Type B pancreatic cell (in vitro differentiated cells): ENCODE data around the gene USP10. TPM values are rescaled to one million over a fixed set of nuclear protein-coding genes. Genes with fewer than 3 reads are reported as not detected.

ENCODE experiments used
- DNase-seq: peaks from one replicate; pipeline ENCODE4 v3.0.0; 2021; ENCODE audit warnings: mixed read lengths; ENCODE audit not compliant: unreplicated experiment; ENCODE audit errors: extremely low spot score
- H3K27ac Mint-ChIP-seq: 2 replicates; pipeline ENCODE4 v1.8.0; 2021; ENCODE audit warnings: mild to moderate bottlenecking, mixed read lengths
- H3K27me3 Mint-ChIP-seq: 2 replicates; pipeline ENCODE4 v1.8.0; 2021; ENCODE audit warnings: mixed read lengths
- H3K36me3 Mint-ChIP-seq: 2 replicates; pipeline ENCODE4 v1.8.0; 2021; ENCODE audit warnings: mixed read lengths
- H3K4me1 Mint-ChIP-seq: one replicate; pipeline ENCODE4 v1.8.0; 2021; ENCODE audit warnings: mixed read lengths; ENCODE audit not compliant: unreplicated experiment
- H3K4me3 Mint-ChIP-seq: 2 replicates; pipeline ENCODE4 v1.8.0; 2021; ENCODE audit warnings: mild to moderate bottlenecking, mixed read lengths
- H3K9me3 Mint-ChIP-seq: 2 replicates; pipeline ENCODE4 v1.8.0; 2021; ENCODE audit warnings: mixed read lengths
- CTCF ChIP-seq: fragments of 200-600 bp; sonication (generic); conservative IDR thresholded peaks from 2 replicates; pipeline ENCODE4 v1.5.0; 2021; ENCODE audit warnings: antibody characterized with exemption, mild to moderate bottlenecking
- total RNA-seq: library from RNA; stranded (reverse); gene quantifications from 2 replicates; pipeline ENCODE4 v1.2.1, GENCODE V29; 2021; ENCODE audit warnings: low replicate concordance

The USP10 gene
- total RNA-seq, 1 donor from 2014 or later = 110 TPM

GRCh38 chr16:84706856-84707255 lies 7.1 kb downstream of the USP10 start:
- Mint-ChIP-seq H3K4me1 (peaks cover 58% of the 10 kb centered on the region), H3K9me3 (no peaks in the 10 kb centered on the region)
- no peak for TF ChIP-seq CTCF

DNA sequence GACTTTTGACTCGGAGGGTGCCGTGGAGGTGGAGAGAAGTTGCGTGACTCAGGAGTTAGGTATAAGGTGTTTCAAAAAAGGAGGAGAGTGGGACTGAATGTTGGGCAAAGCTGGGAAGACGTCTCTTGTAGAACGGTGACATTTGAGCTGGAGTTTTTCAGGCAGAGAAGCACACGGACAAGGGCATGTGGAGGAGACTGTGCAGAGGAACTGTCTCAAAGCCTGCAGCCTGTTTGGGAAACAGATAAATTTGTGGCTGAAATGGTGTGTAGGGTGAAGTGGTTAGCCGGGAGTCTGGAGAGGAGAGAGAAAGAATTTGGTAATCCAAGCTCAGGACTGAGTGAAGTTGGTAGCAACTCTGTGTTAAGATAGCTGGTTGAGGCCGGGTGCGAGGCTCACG lies 9.8 kb downstream of the USP10 start:
- no peaks in the 10 kb centered on the region for H3K9me3 Mint-ChIP-seq
- TF ChIP-seq CTCF = no peak
- no peak overlapping the region for H3K4me3 Mint-ChIP-seq
- H3K36me3 Mint-ChIP-seq = peaks cover 11% of the 10 kb centered on the region
- no peak overlapping the region for H3K27ac Mint-ChIP-seq
- H3K27me3 Mint-ChIP-seq = no peaks in the 10 kb centered on the region
- peaks cover 60% of the 10 kb centered on the region for H3K4me1 Mint-ChIP-seq
- DNase-seq = no peak

More at GRCh38 chr16:84706856-84707255, 7.1 kb downstream of the USP10 start:
- no peak for DNase-seq
- Mint-ChIP-seq H3K36me3 (peaks cover 11% of the 10 kb centered on the region), H3K27me3 (no peaks in the 10 kb centered on the region), H3K4me3 (no peak overlapping the region), H3K27ac (no peak overlapping the region)

DNA sequence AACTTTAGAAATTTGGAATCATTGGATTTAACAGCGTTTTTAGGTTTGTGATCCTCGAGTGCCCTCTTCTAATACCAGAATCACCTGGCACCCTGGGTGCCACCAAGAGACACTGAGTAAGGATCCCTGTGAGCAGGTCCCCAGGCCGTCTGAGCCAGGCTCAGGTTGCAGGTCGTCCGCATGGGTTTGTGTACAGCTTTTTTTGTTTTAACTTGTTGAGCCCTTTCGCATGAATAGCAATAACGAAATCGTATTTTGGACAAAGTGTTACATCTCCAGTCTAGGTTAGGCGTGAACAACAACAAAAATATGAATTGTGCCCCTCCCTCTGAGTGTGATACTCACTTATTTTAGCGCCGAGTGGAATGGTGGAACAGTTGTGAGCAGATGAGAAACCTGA lies 10.9 kb downstream of the USP10 start:
- peaks cover 60% of the 10 kb centered on the region for H3K4me1 Mint-ChIP-seq
- H3K9me3 Mint-ChIP-seq = no peaks in the 10 kb centered on the region
- no peaks in the 10 kb centered on the region for H3K27me3 Mint-ChIP-seq
- H3K4me3 Mint-ChIP-seq = no peak overlapping the region
- H3K27ac Mint-ChIP-seq = no peak overlapping the region
- DNase-seq = no peak
- TF ChIP-seq CTCF = no peak
- H3K36me3 Mint-ChIP-seq = peaks cover 6% of the 10 kb centered on the region

GRCh38 chr16:84712138-84712671 lies 12.4 kb downstream of the USP10 start:
- Mint-ChIP-seq H3K9me3 (no peaks in the 10 kb centered on the region), H3K36me3 (peaks cover 11% of the 10 kb centered on the region), H3K4me3 (no peak overlapping the region), H3K4me1 (peaks cover 65% of the 10 kb centered on the region), H3K27ac (peak overlapping the region; percentile 10), H3K27me3 (no peaks in the 10 kb centered on the region)
- TF ChIP-seq CTCF = no peak
- DNase-seq = no peak

GRCh38 chr16:84712801-84713775 lies 13.3 kb downstream of the USP10 start:
- peaks cover 66% of the 10 kb centered on the region for H3K4me1 Mint-ChIP-seq
- H3K9me3 Mint-ChIP-seq = no peaks in the 10 kb centered on the region
- H3K27ac Mint-ChIP-seq = peak overlapping the region; percentile 42
- no peaks in the 10 kb centered on the region for H3K27me3 Mint-ChIP-seq
- H3K4me3 Mint-ChIP-seq = no peak overlapping the region
- DNase-seq = no peak
- no peak for TF ChIP-seq CTCF
- H3K36me3 Mint-ChIP-seq = peaks cover 19% of the 10 kb centered on the region
